ENCODE data around the gene PNMA8C.
"Not testable (repeated sequence)": the region's sequence is repeated elsewhere in the genome, so short reads cannot be mapped to it uniquely, and the experiment has no call there.

PNMA8C gene

DNA sequence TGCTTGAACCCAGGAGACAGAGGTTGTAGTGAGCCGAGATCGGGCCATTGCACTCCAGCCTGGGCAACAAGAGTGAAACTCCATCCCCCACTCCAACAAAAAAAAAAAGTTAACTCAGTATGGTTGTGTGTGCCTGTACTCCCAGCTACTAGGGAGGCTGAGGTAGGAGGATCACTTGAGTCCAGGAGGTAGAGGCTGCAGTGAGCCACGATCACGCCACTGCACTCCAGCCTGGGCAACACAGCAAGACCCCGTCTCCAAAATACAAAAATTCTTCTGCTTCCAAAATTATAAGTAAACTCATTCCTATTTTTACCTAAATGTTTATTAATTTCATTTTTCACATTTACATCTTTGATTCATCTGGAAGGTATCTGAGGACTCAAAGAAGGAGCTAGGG lies 28.2 kb upstream of the PNMA8C start:
- TF ChIP-seq GATA1 (IDR thresholded peaks at IDR 0.05; ENCODE audit: low read depth, low read length) (no peak), POLR2A (IDR thresholded peaks at IDR 0.05; ENCODE audit: low read length) (no peak)
- DNase-seq, result no peak

DNA sequence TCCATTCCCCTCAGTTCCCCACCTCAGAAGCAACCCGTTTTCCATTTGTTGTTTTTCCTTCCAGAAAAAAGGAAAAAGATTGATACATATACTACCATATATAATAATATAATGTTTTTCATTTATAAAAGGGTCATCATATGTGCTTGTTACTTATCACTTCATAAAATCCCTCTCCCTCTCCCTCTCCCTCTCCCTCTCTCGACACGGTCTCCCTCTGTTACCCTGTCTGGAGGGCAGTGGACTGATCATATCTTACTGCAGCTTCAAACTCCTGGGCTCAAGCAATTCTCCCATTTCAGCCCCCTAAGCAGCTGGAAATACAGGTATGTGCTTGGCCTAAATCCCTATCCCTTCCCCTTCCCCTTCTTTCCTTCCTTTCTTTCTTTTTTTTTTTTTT lies 25.5 kb upstream of the PNMA8C start:
- no peak for DNase-seq
- TF ChIP-seq POLR2A (IDR thresholded peaks at IDR 0.05; ENCODE audit: low read length) (no peak), GATA1 (IDR thresholded peaks at IDR 0.05; ENCODE audit: low read depth, low read length) (no peak)

- no peak for DNase-seq
- no peak for TF ChIP-seq POLR2A (IDR thresholded peaks at IDR 0.05; ENCODE audit: low read length)
- TF ChIP-seq GATA1 (IDR thresholded peaks at IDR 0.05; ENCODE audit: low read depth, low read length), result no peak
Measured at GRCh38 chr19:46453661-46454060, 24.9 kb upstream of the PNMA8C start.

- no peak for DNase-seq
- TF ChIP-seq POLR2A (IDR thresholded peaks at IDR 0.05; ENCODE audit: low read length), result no peak
- TF ChIP-seq GATA1 (IDR thresholded peaks at IDR 0.05; ENCODE audit: low read depth, low read length), result no peak
Measured at GRCh38 chr19:46452186-46452585, 23.4 kb upstream of the PNMA8C start.

GRCh38 chr19:46451352-46451751 lies 22.6 kb upstream of the PNMA8C start:
- DNase-seq, result no peak
- TF ChIP-seq POLR2A (IDR thresholded peaks at IDR 0.05; ENCODE audit: low read length) (no peak), GATA1 (IDR thresholded peaks at IDR 0.05; ENCODE audit: low read depth, low read length) (no peak)

DNA sequence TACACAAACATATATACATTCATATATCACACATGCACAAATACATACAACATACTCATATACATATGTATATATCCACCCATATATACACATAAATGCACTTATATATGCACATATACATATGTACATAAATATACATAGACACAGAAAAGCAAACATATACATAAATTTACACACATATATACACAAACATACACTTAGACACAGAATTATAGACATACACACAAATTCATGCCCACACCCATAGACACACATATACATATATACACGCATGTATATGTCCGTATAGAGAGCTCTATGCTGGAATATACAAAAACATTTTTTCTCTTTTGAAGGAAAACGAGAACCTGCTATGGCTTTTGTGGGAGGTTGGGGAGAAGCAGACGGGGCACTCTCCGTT lies 22.0 kb upstream of the PNMA8C start:
- no peak for DNase-seq
- no peak for TF ChIP-seq GATA1 (IDR thresholded peaks at IDR 0.05; ENCODE audit: low read depth, low read length)
- TF ChIP-seq POLR2A (IDR thresholded peaks at IDR 0.05; ENCODE audit: low read length), result no peak

- DNase-seq, result no peak
- TF ChIP-seq GATA1 (IDR thresholded peaks at IDR 0.05; ENCODE audit: low read depth, low read length) (no peak), POLR2A (IDR thresholded peaks at IDR 0.05; ENCODE audit: low read length) (no peak)
Measured at GRCh38 chr19:46449228-46449627, 20.5 kb upstream of the PNMA8C start.

DNA sequence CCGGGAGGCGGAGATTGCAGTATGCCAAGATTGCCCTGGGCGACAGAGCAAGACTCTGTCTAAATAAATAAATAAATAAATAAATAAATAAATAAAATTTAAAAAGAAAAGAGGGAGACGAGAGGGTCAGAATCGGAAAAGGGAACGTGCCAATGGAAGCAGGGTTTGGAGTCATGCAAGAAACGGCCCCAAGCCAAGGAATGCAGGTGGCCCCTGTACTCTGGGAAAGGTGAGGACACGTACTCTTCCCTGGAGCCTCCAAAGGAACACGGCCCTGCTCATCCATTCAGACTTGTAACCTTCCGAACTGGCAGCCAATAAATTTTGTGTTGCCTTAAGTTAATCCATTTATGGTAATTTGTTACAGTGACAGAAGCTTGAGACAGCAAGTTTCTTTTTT lies 19.9 kb upstream of the PNMA8C start:
- no peak for DNase-seq
- TF ChIP-seq GATA1 (IDR thresholded peaks at IDR 0.05; ENCODE audit: low read depth, low read length), result no peak
- TF ChIP-seq POLR2A (IDR thresholded peaks at IDR 0.05; ENCODE audit: low read length), result no peak

DNA sequence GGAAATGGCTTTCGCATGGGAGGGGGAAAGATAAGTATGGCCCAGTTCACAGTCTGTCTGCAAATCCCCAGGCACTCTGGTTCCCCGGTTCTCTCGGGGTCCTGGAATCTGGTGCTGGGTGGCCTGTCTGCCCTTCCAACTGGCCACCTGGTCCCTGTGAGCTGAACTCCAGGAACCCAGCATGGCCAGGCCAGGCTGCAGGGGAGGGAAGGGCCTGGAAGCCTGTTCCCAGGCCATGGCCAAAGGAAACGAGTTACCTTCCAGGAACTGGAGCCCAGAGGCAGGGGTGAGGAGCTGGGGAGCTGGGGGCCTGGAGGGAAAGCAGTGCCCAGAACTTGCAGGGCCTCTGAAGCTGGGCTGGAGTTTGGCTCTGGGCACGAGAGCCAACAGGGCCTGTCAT lies 19.1 kb upstream of the PNMA8C start:
- TF ChIP-seq POLR2A (IDR thresholded peaks at IDR 0.05; ENCODE audit: low read length) (no peak), GATA1 (IDR thresholded peaks at IDR 0.05; ENCODE audit: low read depth, low read length) (no peak)
- no peak for DNase-seq

DNA sequence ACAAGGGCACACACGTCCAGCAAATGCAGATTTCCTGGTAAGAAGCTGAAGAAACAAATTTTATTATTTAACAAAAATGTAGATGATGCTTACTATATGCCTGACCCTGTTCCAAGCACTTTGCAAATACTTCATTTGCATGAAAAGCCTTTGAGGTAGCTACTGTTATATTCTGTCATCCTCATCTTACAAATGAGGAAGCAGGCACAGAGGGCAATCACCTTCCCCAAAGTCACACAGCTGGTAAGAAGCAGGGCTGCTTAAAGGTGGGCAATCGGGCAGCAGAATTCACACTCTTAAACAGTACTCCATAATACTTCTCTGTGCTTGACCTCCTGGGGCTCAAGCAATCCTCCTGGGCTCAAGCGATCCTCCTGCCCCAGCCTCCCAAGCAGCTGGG lies 18.3 kb upstream of the PNMA8C start:
- DNase-seq, result no peak
- no peak for TF ChIP-seq POLR2A (IDR thresholded peaks at IDR 0.05; ENCODE audit: low read length)
- TF ChIP-seq GATA1 (IDR thresholded peaks at IDR 0.05; ENCODE audit: low read depth, low read length), result no peak

DNA sequence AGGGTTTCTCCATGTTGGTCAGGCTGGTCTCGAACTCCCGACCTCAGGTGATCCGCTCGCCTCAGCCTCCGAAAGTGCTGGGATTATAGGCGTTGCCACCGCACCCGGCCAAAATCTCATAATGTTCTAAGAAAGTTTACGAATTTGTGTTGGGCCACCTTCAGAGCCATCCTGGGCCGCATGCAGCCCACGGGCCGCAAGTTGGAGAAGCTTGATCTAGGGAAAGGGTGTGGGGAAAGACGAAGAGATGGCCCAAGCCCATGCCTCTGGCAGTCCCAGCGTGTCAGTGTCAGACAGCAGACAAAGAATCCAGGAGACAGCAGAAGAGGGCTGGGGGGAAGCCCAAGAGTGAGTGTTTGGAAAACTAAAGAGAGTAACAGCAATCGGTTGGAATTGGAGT lies 17.3 kb upstream of the PNMA8C start:
- TF ChIP-seq POLR2A (IDR thresholded peaks at IDR 0.05; ENCODE audit: low read length), result no peak
- no peak for TF ChIP-seq GATA1 (IDR thresholded peaks at IDR 0.05; ENCODE audit: low read depth, low read length)
- DNase-seq, result no peak

GRCh38 chr19:46442808-46443450 lies 14.2 kb upstream of the PNMA8C start:
- TF ChIP-seq POLR2A (IDR thresholded peaks at IDR 0.05; ENCODE audit: low read length) (no peak), GATA1 (IDR thresholded peaks at IDR 0.05; ENCODE audit: low read depth, low read length) (no peak)
- no peak for DNase-seq

DNA sequence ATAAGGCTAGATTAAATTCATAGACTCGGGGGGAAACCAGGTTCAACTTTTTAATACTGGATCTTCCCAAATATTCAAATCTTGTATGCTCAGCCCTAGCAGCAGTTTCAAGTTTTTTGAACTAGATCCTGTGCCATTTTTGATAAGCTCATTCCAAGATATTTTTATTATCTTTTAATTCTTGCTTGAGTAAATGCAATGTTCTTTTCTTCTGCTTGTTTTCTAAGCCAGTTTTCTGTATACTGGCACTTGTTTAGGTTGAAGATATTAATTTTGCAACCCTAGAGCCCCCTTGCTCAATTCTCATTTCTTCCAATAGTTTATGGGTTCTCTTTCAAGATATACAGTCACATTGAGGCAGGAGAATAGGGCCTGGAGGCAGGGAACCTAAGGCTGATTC lies 13.1 kb upstream of the PNMA8C start:
- TF ChIP-seq POLR2A (IDR thresholded peaks at IDR 0.05; ENCODE audit: low read length) (no peak), GATA1 (IDR thresholded peaks at IDR 0.05; ENCODE audit: low read depth, low read length) (no peak)

GRCh38 chr19:46435689-46436088 lies 7.0 kb upstream of the PNMA8C start:
- DNase-seq, result not testable (repeated sequence)

More for the DNA sequence above, 13.1 kb upstream of the PNMA8C start:
- DNase-seq, result no peak

GRCh38 chr19:46435009-46435408 lies 6.3 kb upstream of the PNMA8C start:
- DNase-seq, result no peak
- no peak for TF ChIP-seq GATA1 (IDR thresholded peaks at IDR 0.05; ENCODE audit: low read depth, low read length)

GRCh38 chr19:46433470-46433869 lies 4.7 kb upstream of the PNMA8C start:
- not testable (repeated sequence) for DNase-seq
